ENCODE results near the gene MAGI2.
"Not testable (repeated sequence)": the region's sequence is repeated elsewhere in the genome, so short reads cannot be mapped to it uniquely, and the experiment has no call there.

The MAGI2 gene

GRCh38 chr7:78359836-78360235, 1093.6 kb downstream of the MAGI2 start:
- DNase-seq (ENCODE audit: low read depth, low spot score) = no peak

GRCh38 chr7:78357709-78358108, 1095.8 kb downstream of the MAGI2 start:
- DNase-seq (ENCODE audit: low read depth, low spot score) = no peak

- no peak for DNase-seq (ENCODE audit: low read depth, low spot score)
Measured at GRCh38 chr7:78355834-78356233, 1097.6 kb downstream of the MAGI2 start.

- no peak for DNase-seq (ENCODE audit: low read depth, low spot score)
Measured at GRCh38 chr7:78350926-78351325, 1102.5 kb downstream of the MAGI2 start.

- DNase-seq (ENCODE audit: low read depth, low spot score) = no peak
Measured at GRCh38 chr7:78350391-78350790, 1103.1 kb downstream of the MAGI2 start.

- DNase-seq (ENCODE audit: low read depth, low spot score) = no peak
Measured at GRCh38 chr7:78346827-78347226, 1106.6 kb downstream of the MAGI2 start.

- no peak for DNase-seq (ENCODE audit: low read depth, low spot score)
Measured at GRCh38 chr7:78345979-78346378, 1107.5 kb downstream of the MAGI2 start.

GRCh38 chr7:78345293-78345911, 1108.1 kb downstream of the MAGI2 start:
- DNase-seq (ENCODE audit: low read depth, low spot score) = no peak

- DNase-seq (ENCODE audit: low read depth, low spot score) = no peak
Measured at GRCh38 chr7:78334426-78334825, 1119.0 kb downstream of the MAGI2 start.

- no peak for DNase-seq (ENCODE audit: low read depth, low spot score)
Measured at GRCh38 chr7:78333530-78334425, 1119.7 kb downstream of the MAGI2 start.

- DNase-seq (ENCODE audit: low read depth, low spot score) = no peak
Measured at GRCh38 chr7:78329001-78329655, 1124.3 kb downstream of the MAGI2 start.

- DNase-seq (ENCODE audit: low read depth, low spot score) = no peak
Measured at GRCh38 chr7:78327718-78328117, 1125.7 kb downstream of the MAGI2 start.

- no peak for DNase-seq (ENCODE audit: low read depth, low spot score)
Measured at GRCh38 chr7:78326876-78327275, 1126.6 kb downstream of the MAGI2 start.

- DNase-seq (ENCODE audit: low read depth, low spot score) = no peak
Measured at GRCh38 chr7:78326189-78326588, 1127.3 kb downstream of the MAGI2 start.

GRCh38 chr7:78323118-78323517, 1130.3 kb downstream of the MAGI2 start:
- no peak for DNase-seq (ENCODE audit: low read depth, low spot score)

GRCh38 chr7:78322231-78322630, 1131.2 kb downstream of the MAGI2 start:
- DNase-seq (ENCODE audit: low read depth, low spot score) = not testable (repeated sequence)

- no peak for DNase-seq (ENCODE audit: low read depth, low spot score)
Measured at GRCh38 chr7:78317371-78317770, 1136.1 kb downstream of the MAGI2 start.

- DNase-seq (ENCODE audit: low read depth, low spot score) = no peak
Measured at GRCh38 chr7:78316110-78316509, 1137.4 kb downstream of the MAGI2 start.

- no peak for DNase-seq (ENCODE audit: low read depth, low spot score)
Measured at GRCh38 chr7:78315119-78315518, 1138.3 kb downstream of the MAGI2 start.

- no peak for DNase-seq (ENCODE audit: low read depth, low spot score)
Measured at GRCh38 chr7:78311181-78311580, 1142.3 kb downstream of the MAGI2 start.

- DNase-seq (ENCODE audit: low read depth, low spot score) = no peak
Measured at GRCh38 chr7:78307892-78308291, 1145.6 kb downstream of the MAGI2 start.

GRCh38 chr7:78306634-78307033, 1146.8 kb downstream of the MAGI2 start:
- DNase-seq (ENCODE audit: low read depth, low spot score) = no peak

- DNase-seq (ENCODE audit: low read depth, low spot score) = no peak
Measured at GRCh38 chr7:78301407-78301806, 1152.1 kb downstream of the MAGI2 start.
